Loucy (cell line): ENCODE results near the gene N4BP2L1.
A peak's percentile ranks its signal among the peaks of the same experiment; 100 is the strongest.

Experiments used
- H2AFZ ChIP-seq: fragments of 200-600 bp; sonication (generic); 2 replicates; pipeline ENCODE4 v1.6.0; 2016; ENCODE audit warnings: antibody characterized with exemption, mild to moderate bottlenecking, low read length, moderate library complexity
- H3F3A ChIP-seq: fragments of 200-600 bp; 2 replicates; pipeline ENCODE4 v1.6.0; 2016; ENCODE audit warnings: antibody characterized with exemption, low read depth, mild to moderate bottlenecking
- H3K27me3 ChIP-seq: fragments of 200-600 bp; sonication (generic); 2 replicates; pipeline ENCODE4 v1.6.1; 2014; ENCODE audit warnings: low read length, mild to moderate bottlenecking; ENCODE audit not compliant: insufficient read depth, poor library complexity, severe bottlenecking
- H3K36me3 ChIP-seq: fragments of 200-600 bp; sonication (generic); 2 replicates; pipeline ENCODE4 v1.6.1; 2016; ENCODE audit warnings: low read length; ENCODE audit not compliant: insufficient read depth
- H3K4me1 ChIP-seq: fragments of 200-600 bp; sonication (generic); 2 replicates; pipeline ENCODE4 v1.5.1; 2014; ENCODE audit warnings: low read length, mild to moderate bottlenecking; ENCODE audit not compliant: insufficient read depth, poor library complexity, severe bottlenecking
- H3K4me2 ChIP-seq: fragments of 200-600 bp; sonication (generic); 2 replicates; pipeline ENCODE4 v1.6.0; 2014; ENCODE audit warnings: antibody characterized with exemption, low read length, low read depth, mild to moderate bottlenecking; ENCODE audit not compliant: poor library complexity, severe bottlenecking
- H3K4me3 ChIP-seq: fragments of 200-600 bp; sonication (generic); 2 replicates; pipeline ENCODE4 v1.5.1; 2014; ENCODE audit warnings: low read length, mild to moderate bottlenecking, mixed read lengths; ENCODE audit not compliant: poor library complexity, severe bottlenecking
- H3K79me2 ChIP-seq: fragments of 200-600 bp; sonication (generic); 2 replicates; pipeline ENCODE4 v1.6.1; 2014; ENCODE audit warnings: low read length; ENCODE audit not compliant: insufficient read depth
- H3K9ac ChIP-seq: fragments of 200-600 bp; sonication (generic); 2 replicates; pipeline ENCODE4 v1.6.0; 2014; ENCODE audit warnings: mild to moderate bottlenecking, low read depth, low read length, moderate library complexity; ENCODE audit not compliant: poor library complexity, severe bottlenecking
- H3K9me2 ChIP-seq: fragments of 200-600 bp; sonication (generic); replicated peaks from 2 replicates; pipeline ENCODE4 v1.6.1; 2016; ENCODE audit warnings: low read depth, low read length, mixed read lengths
- H3K9me3 ChIP-seq: fragments of 200-600 bp; sonication (generic); 2 replicates; pipeline ENCODE4 v1.6.1; 2014; ENCODE audit warnings: mild to moderate bottlenecking, antibody characterized with exemption, low read length, low read depth; ENCODE audit not compliant: insufficient read depth
- H4K20me1 ChIP-seq: fragments of 200-600 bp; sonication (generic); 2 replicates; pipeline ENCODE4 v1.6.0; 2014; ENCODE audit warnings: antibody characterized with exemption, low read length, mild to moderate bottlenecking; ENCODE audit not compliant: insufficient read depth, poor library complexity, severe bottlenecking
- CTCF ChIP-seq: fragments of 200-600 bp; sonication (generic); conservative IDR thresholded peaks from 2 replicates; pipeline ENCODE4 v1.5.1; 2014; ENCODE audit warnings: mild to moderate bottlenecking, antibody characterized with exemption, low read length
- EZH2phosphoT487 ChIP-seq: fragments of 200-600 bp; IDR thresholded peaks from 2 replicates; pipeline ENCODE4 v1.6.1; 2018; ENCODE audit warnings: antibody characterized with exemption, mild to moderate bottlenecking, moderate library complexity, borderline replicate concordance

Gene N4BP2L1

GRCh38 chr13:32390048-32390447, 37.9 kb downstream of the N4BP2L1 start:
- H3K9me3 ChIP-seq: no peaks in the 10 kb centered on the region
- no peak for TF ChIP-seq CTCF
- no peak for TF ChIP-seq EZH2phosphoT487
- H3K4me3 ChIP-seq: peak overlapping the region; percentile 16
- H3K9me2 ChIP-seq: no peaks in the 10 kb centered on the region
- H4K20me1 ChIP-seq: no peaks in the 10 kb centered on the region
- H3K79me2 ChIP-seq: no peaks in the 10 kb centered on the region
- H3K27me3 ChIP-seq: no peaks in the 10 kb centered on the region
- H2AFZ ChIP-seq: no peak overlapping the region
- peaks cover 14% of the 10 kb centered on the region for H3K4me1 ChIP-seq
- no peaks in the 10 kb centered on the region for H3F3A ChIP-seq
- H3K4me2 ChIP-seq: peak overlapping the region; percentile 27
- H3K36me3 ChIP-seq: peaks cover 20% of the 10 kb centered on the region; the same call in 1 of the 2 replicates
- peak overlapping the region; percentile 14 for H3K9ac ChIP-seq

- Histone ChIP-seq H3K36me3 (peaks cover 44% of the 10 kb centered on the region; the same call in 1 of the 2 replicates), H3K4me2 (no peak overlapping the region), H3K79me2 (no peaks in the 10 kb centered on the region), H3K27me3 (no peaks in the 10 kb centered on the region), H3K4me3 (no peak overlapping the region), H2AFZ (no peak overlapping the region), H3K9ac (no peak overlapping the region), H3K4me1 (peaks cover 14% of the 10 kb centered on the region), H4K20me1 (no peaks in the 10 kb centered on the region), H3K9me3 (no peaks in the 10 kb centered on the region), H3K9me2 (no peaks in the 10 kb centered on the region), H3F3A (no peaks in the 10 kb centered on the region)
- no peak for TF ChIP-seq EZH2phosphoT487
- TF ChIP-seq CTCF: no peak
These were observed 42.5 kb downstream of the N4BP2L1 start for GRCh38 chr13:32385410-32385809.

GRCh38 chr13:32384702-32385101, 43.2 kb downstream of the N4BP2L1 start:
- Histone ChIP-seq H3K36me3 (peaks cover 51% of the 10 kb centered on the region; the same call in 1 of the 2 replicates), H3K79me2 (no peaks in the 10 kb centered on the region)

More at GRCh38 chr13:32384702-32385101, 43.2 kb downstream of the N4BP2L1 start:
- Histone ChIP-seq H3K9me3 (no peaks in the 10 kb centered on the region), H3K9ac (no peak overlapping the region), H3K4me1 (peaks cover 9% of the 10 kb centered on the region), H3K4me2 (no peak overlapping the region), H3K9me2 (no peaks in the 10 kb centered on the region), H2AFZ (no peak overlapping the region), H3K27me3 (no peaks in the 10 kb centered on the region), H3K4me3 (no peak overlapping the region), H3F3A (no peaks in the 10 kb centered on the region), H4K20me1 (no peaks in the 10 kb centered on the region)
- TF ChIP-seq EZH2phosphoT487 (no peak), CTCF (no peak)
